GM10266 (cell line): ENCODE results near the gene KRTAP5-10.
"Not testable (repeated sequence)": the region's sequence is repeated elsewhere in the genome, so short reads cannot be mapped to it uniquely, and the experiment has no call there.

Source experiments
- DNase-seq: peaks from one replicate; pipeline ENCODE4 v3.0.0; 2012; ENCODE audit errors: extremely low spot score
- CTCF ChIP-seq: IDR thresholded peaks from 2 replicates; pipeline ENCODE4 v1.5.1; 2012; ENCODE audit warnings: mild to moderate bottlenecking, low read depth; ENCODE audit not compliant: control insufficient read depth, insufficient read depth; ENCODE audit errors: missing control alignments

KRTAP5-10 gene

GRCh38 chr11:71557257-71557656 lies 8.1 kb upstream of the KRTAP5-10 start:
- no peak for DNase-seq
- no peak for TF ChIP-seq CTCF

- TF ChIP-seq CTCF = no peak
- DNase-seq = no peak
Measured at GRCh38 chr11:71558996-71559395, 6.4 kb upstream of the KRTAP5-10 start.

- DNase-seq = no peak
- no peak for TF ChIP-seq CTCF
Measured at GRCh38 chr11:71562120-71562519, 3.2 kb upstream of the KRTAP5-10 start.

GRCh38 chr11:71563406-71563805 lies 2.0 kb upstream of the KRTAP5-10 start:
- DNase-seq = peak; percentile 76
- TF ChIP-seq CTCF = peak; percentile 65

GRCh38 chr11:71564430-71564829 lies 933 bp upstream of the KRTAP5-10 start:
- no peak for DNase-seq
- TF ChIP-seq CTCF = no peak

GRCh38 chr11:71566081-71566620 lies 788 bp downstream of the KRTAP5-10 start:
- no peak for DNase-seq
- no peak for TF ChIP-seq CTCF

GRCh38 chr11:71566626-71567599 lies 1.6 kb downstream of the KRTAP5-10 start:
- not testable (repeated sequence) for DNase-seq

GRCh38 chr11:71567633-71568032 lies 2.3 kb downstream of the KRTAP5-10 start:
- DNase-seq = not testable (repeated sequence)
